HG03060 (cell line): Measurements from ENCODE around the gene FZR1.

ENCODE experiments used
- ATAC-seq: cut with Tn5 transposase; IDR thresholded peaks from one replicate; pipeline ENCODE4 v1.9.1; 2021; ENCODE audit warnings: low read depth, moderate number of reproducible peaks; ENCODE audit not compliant: unreplicated experiment

FZR1 gene

GRCh38 chr19:3539756-3540118 is 33.6 kb downstream of the FZR1 start:
- no peak for ATAC-seq

- ATAC-seq, result no peak
Observed at GRCh38 chr19:3543150-3544057, 37.3 kb downstream of the FZR1 start.

DNA sequence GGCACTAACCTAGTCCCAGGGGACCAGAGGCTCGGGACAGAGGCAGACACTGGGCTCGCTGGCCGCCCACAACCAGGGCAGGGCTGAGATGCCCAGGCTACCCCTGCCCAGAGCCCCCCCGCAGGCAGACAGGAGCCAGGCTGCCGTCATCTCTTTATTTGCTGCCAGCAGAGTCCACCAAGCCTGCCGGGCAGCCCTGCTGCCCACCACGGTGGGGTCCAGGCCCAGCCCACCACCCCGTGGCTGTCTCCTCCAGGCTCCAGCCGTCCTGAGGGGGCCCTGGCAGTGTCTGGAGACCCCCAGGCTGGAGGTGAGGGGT is 37.9 kb downstream of the FZR1 start:
- ATAC-seq, result no peak

GRCh38 chr19:3544742-3545668 is 38.9 kb downstream of the FZR1 start:
- no peak for ATAC-seq

GRCh38 chr19:3545669-3546034 is 39.5 kb downstream of the FZR1 start:
- no peak for ATAC-seq

DNA sequence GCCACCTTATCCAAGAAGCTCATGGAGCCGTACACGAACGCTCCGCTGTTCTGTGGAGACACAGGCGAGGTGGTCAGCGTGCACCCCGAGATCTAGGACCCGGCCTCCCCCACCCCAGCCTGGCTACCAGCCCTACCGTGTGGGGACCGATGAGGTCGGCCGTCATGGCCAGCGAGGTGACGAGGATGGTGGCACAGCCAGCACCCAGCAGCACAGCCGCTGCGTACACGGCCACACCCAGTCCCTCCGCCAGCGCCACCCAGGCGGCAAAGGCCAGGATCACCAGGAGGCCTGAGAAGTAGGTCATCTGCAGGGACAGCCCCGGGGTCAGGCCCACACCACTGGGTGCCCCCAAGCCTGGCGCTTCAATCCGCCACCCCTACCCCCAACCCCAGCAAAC is 40.0 kb downstream of the FZR1 start:
- ATAC-seq, result no peak

GRCh38 chr19:3547301-3547731 is 41.2 kb downstream of the FZR1 start:
- ATAC-seq, result no peak

DNA sequence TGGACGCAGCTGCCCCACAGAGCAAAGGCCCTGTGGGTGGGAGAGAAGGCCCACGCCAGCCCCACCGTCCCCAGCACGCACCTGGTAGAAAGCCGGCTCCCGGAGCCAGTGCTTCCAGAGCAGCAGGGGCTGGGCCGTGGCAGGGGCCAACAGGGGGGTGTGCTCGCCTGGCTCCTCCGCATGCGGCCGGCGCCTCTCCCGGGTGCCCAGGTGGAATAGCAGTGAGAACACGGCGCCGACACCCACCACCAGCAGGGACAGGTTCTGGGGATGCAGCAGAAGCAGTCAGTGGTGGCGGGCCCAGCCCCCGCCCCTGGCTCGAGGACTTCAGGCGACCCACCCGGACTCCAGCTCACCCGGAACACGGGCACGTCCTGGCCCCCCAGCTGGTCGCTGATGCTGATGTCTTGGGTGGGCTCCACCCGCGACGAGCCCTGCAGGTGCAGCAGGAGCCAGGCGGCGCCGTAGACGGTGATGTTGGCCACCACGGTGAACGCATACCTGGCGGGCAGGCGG is 41.7 kb downstream of the FZR1 start:
- ATAC-seq, result no peak

GRCh38 chr19:3548606-3549005 is 42.5 kb downstream of the FZR1 start:
- ATAC-seq, result no peak

DNA sequence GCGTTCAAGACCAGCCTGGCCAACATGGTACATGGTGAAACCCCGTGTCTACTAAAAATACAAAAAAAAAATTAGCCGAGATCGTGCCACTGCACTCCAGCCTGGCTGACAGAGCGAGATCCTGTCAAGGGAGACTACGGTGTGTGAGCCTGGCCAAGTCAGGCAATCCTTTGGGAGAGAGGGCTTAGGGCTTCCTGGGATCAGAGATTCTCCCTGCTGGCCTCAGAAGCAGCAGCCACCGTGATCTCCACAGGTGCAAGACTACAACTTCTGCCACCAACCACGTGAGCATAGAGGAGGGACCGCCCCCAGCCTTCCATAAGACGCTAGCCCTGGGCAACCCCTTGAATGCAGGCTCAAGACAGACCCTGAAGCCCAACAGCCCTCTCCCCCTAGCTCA is 43.7 kb downstream of the FZR1 start:
- ATAC-seq, result no peak

DNA sequence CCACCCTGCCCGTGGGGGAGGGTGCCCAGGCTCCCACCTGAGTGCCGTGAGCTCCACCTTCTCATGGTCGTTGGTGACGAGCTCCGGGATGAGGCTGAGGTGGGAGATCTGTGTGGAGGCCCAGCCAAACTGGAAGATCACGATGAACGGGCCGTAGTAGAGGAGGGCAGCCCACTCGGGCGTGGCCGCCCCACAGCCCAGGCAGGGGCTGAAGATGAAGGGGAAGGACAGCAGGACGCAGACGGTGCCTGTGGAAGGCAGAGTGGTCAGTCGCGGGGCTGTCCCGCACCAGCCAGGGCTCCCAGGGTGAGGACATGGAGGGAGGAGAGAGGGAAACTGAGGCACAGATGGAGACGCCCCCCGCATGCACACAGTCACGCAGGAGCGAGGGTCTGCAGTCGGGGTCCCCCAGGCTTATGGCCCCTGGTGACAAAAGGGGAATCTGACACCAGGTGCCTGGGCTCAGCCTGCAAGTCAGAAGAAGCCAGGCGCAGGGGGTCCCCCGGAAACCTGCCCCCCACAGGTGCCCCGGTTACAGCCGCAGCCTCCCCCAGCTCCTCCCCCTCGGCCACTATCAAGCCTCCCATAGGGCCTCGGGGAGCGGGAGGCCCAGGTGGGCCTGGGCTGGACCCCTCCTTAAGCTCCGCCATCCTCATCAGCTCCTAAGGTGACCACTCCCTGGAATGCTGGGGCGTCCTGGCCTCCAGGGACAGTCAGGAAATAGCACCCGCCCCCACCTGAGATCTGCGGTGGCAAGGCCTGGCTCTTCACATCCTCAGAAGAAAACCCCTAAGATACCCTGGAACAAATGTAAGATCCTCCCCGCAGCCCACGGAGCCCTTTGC is 45.1 kb downstream of the FZR1 start:
- ATAC-seq, result no peak

DNA sequence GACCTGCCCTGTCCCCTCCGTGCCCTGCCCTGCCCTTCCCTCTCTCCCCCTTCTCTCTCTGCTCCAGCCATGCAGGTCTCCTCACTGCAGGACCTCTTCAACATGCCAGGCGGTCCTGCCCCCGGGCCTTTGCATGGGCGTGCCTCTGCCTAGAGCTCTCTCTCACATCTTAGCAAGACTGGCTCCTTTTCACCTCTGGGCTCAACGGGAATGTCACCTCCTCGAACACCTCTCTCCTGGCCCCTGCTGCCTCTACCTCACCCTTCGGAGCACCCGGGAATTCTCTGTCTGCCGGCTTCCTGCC is 45.6 kb downstream of the FZR1 start:
- no peak for ATAC-seq

GRCh38 chr19:3554254-3555083 is 48.4 kb downstream of the FZR1 start:
- ATAC-seq, result no peak

GRCh38 chr19:3555653-3556422 is 49.7 kb downstream of the FZR1 start:
- no peak for ATAC-seq

GRCh38 chr19:3556423-3556977 is 50.4 kb downstream of the FZR1 start:
- ATAC-seq, result no peak

- ATAC-seq, result peak; percentile 15
Observed at GRCh38 chr19:3556978-3557460, 50.9 kb downstream of the FZR1 start.

- ATAC-seq, result peak; percentile 58
Observed at GRCh38 chr19:3557461-3558248, 51.5 kb downstream of the FZR1 start, which contains the start of gene MFSD12. Gene MFSD12 (minus strand): TSS chr19:3557586. CDS start chr19:3557403, 183 bp downstream.
